CD1c-positive myeloid dendritic cell (primary cell): ENCODE data around the gene PDSS2.
A peak's percentile ranks its signal among the peaks of the same experiment; 100 is the strongest.
"Not testable (repeated sequence)": the region's sequence is repeated elsewhere in the genome, so short reads cannot be mapped to it uniquely, and the experiment has no call there.

Experiments
- DNase-seq: peaks from one replicate; pipeline ENCODE4 v3.0.0-alpha.2; 2016; ENCODE audit errors: extremely low spot score

Gene PDSS2

GRCh38 chr6:107118976-107119375 is 340.4 kb downstream of the PDSS2 start:
- no peak for DNase-seq

GRCh38 chr6:107118540-107118939 is 340.8 kb downstream of the PDSS2 start:
- not testable (repeated sequence) for DNase-seq

- DNase-seq = no peak
These were observed 342.4 kb downstream of the PDSS2 start for GRCh38 chr6:107116931-107117330.

GRCh38 chr6:107116328-107116892 is 343.0 kb downstream of the PDSS2 start:
- DNase-seq = peak; percentile 64

GRCh38 chr6:107115695-107116327 is 343.6 kb downstream of the PDSS2 start:
- DNase-seq = peak; percentile 11

GRCh38 chr6:107114926-107115694 is 344.3 kb downstream of the PDSS2 start, which contains the start of gene BEND3:
Gene BEND3 (minus strand): TSS chr6:107115515. CDS start chr6:107099285, 16,230 bp downstream.
- peak; percentile 33 for DNase-seq

- DNase-seq = peak; percentile 89
These were observed 345.0 kb downstream of the PDSS2 start for GRCh38 chr6:107114213-107114925.

- DNase-seq = peak; percentile 56
These were observed 349.2 kb downstream of the PDSS2 start for GRCh38 chr6:107110200-107110599.

- DNase-seq = peak; percentile 18
These were observed 351.0 kb downstream of the PDSS2 start for GRCh38 chr6:107108201-107108890.

GRCh38 chr6:107107791-107108190 is 351.6 kb downstream of the PDSS2 start:
- DNase-seq = no peak

- no peak for DNase-seq
These were observed 353.2 kb downstream of the PDSS2 start for GRCh38 chr6:107106165-107106564.

- DNase-seq = peak; percentile 26
These were observed 353.8 kb downstream of the PDSS2 start for GRCh38 chr6:107105511-107106116.

GRCh38 chr6:107103082-107103481 is 356.3 kb downstream of the PDSS2 start:
- no peak for DNase-seq
